Measurements from ENCODE around the gene TIMM23. TPM values are rescaled to one million over a fixed set of nuclear protein-coding genes. Genes with fewer than 3 reads are reported as not detected.

TIMM23 gene
- polyA plus RNA-seq, 3 donors: 17.2 to 72.1 (median 71.2) TPM

DNA sequence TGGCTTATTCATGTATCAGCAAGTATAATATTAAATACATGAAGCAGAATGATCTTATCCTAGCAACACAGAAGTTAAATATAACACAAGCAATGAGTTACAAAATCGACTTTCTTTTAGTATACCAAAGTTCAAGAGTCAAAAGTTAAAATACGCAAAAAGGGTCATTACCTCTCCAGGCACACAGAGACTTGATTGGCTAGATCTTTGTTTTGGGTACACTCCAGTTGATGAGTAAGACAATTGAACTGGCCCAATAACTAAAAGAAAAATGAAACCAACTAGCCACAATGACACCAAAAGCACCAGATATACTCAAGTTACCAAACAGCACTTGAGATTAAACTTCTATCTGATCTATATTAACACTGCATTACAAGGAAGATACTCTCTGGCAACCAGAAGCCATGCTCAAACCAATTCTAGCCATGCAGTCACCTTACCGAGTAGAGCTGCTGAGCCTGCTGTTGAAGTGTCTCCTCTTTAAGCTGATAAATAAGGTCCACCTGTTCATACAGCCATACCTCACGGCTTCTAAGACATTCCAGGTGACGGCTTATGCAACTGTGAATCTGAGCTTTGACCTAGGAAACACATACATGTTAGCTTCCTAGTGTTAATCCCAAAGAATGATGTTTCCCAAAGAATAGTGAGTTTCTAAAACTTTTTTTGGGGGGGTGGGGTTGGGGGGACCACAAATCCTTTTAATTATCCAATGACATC lies 42.6 kb downstream of the TIMM23 start:
- Mint-ChIP-seq H3K27ac (peak overlapping the region in 5 of 7 donors; percentile 5 to 50 (median 35)), H3K9me3 (no peaks in the 10 kb centered on the region), H3K4me3 (no peak overlapping the region), H3K4me1 (peaks cover 54% of the 10 kb centered on the region), H3K36me3 (peaks cover 68 to 74% of the 10 kb centered on the region in 2 donors), H3K27me3 (ENCODE audit: low read depth in 3 of 3) (no peaks in the 10 kb centered on the region)
- WGBS (ENCODE audit: insufficient coverage): no CpG with 5 or more reads among the region's 5 CpGs
- H3K36me3 ChIP-seq (replicated peaks in 1 of 2; ENCODE audit: control insufficient read depth in 1 of 2, insufficient read depth in 2 of 2, low read length in 2 of 2): peaks cover 67 to 75% of the 10 kb centered on the region in 2 donors
- intact Hi-C loops (cut with micrococcal nuclease): no loop called here
- no peak overlapping the region for H3K4me2 ChIP-seq (replicated peaks; ENCODE audit: extremely low read depth, low read length, poor library complexity, severe bottlenecking)
- no peaks in the 10 kb centered on the region for H3K27me3 ChIP-seq (ENCODE audit: control insufficient read depth in 2 of 2, insufficient read depth in 2 of 2, low read length in 2 of 2)
- H3K79me2 ChIP-seq (ENCODE audit: insufficient read depth, low read length): peaks cover 96% of the 10 kb centered on the region
- TF ChIP-seq CTCF (IDR thresholded peaks at IDR 0.05): no peak
- H2AFZ ChIP-seq (ENCODE audit: insufficient read depth, low read depth, low read length, poor library complexity, severe bottlenecking): no peak overlapping the region
- H3K9me3 ChIP-seq (replicated peaks in 1 of 2; ENCODE audit: control insufficient read depth in 1 of 2, insufficient read depth in 1 of 2, low read length in 2 of 2): no peaks in the 10 kb centered on the region
- H3K9ac ChIP-seq (ENCODE audit: insufficient read depth, low read length, poor library complexity, severe bottlenecking): no peak overlapping the region
- DNase-seq: no peak
- peak overlapping the region in 1 of 2 donors; percentile 55 for H3K27ac ChIP-seq (ENCODE audit: low read depth in 1 of 2, low read length in 2 of 2)
- H3K4me3 ChIP-seq (replicated peaks in 1 of 3; ENCODE audit: low read depth in 2 of 3, low read length in 3 of 3): no peak overlapping the region
- peaks cover 38 to 49% of the 10 kb centered on the region in 2 donors for H3K4me1 ChIP-seq (ENCODE audit: control insufficient read depth in 1 of 2, insufficient read depth in 2 of 2, low read length in 2 of 2)
- peaks cover 98% of the 10 kb centered on the region for H4K20me1 ChIP-seq (ENCODE audit: insufficient read depth, low read length)

- Histone ChIP-seq H3K36me3 (replicated peaks in 1 of 2; ENCODE audit: control insufficient read depth in 1 of 2, insufficient read depth in 2 of 2, low read length in 2 of 2) (peaks cover 54 to 61% of the 10 kb centered on the region in 2 donors), H3K79me2 (ENCODE audit: insufficient read depth, low read length) (peaks cover 98% of the 10 kb centered on the region), H3K9me3 (replicated peaks in 1 of 2; ENCODE audit: control insufficient read depth in 1 of 2, insufficient read depth in 1 of 2, low read length in 2 of 2) (no peaks in the 10 kb centered on the region), H3K4me3 (replicated peaks in 1 of 3; ENCODE audit: low read depth in 2 of 3, low read length in 3 of 3) (no peak overlapping the region), H3K27me3 (ENCODE audit: control insufficient read depth in 2 of 2, insufficient read depth in 2 of 2, low read length in 2 of 2) (no peaks in the 10 kb centered on the region), H3K4me2 (replicated peaks; ENCODE audit: extremely low read depth, low read length, poor library complexity, severe bottlenecking) (no peak overlapping the region), H2AFZ (ENCODE audit: insufficient read depth, low read depth, low read length, poor library complexity, severe bottlenecking) (no peak overlapping the region), H3K9ac (ENCODE audit: insufficient read depth, low read length, poor library complexity, severe bottlenecking) (no peak overlapping the region), H3K4me1 (ENCODE audit: control insufficient read depth in 1 of 2, insufficient read depth in 2 of 2, low read length in 2 of 2) (peaks cover 39 to 49% of the 10 kb centered on the region in 2 donors), H3K27ac (ENCODE audit: low read depth in 1 of 2, low read length in 2 of 2) (peak overlapping the region in 1 of 2 donors; percentile 55), H4K20me1 (ENCODE audit: insufficient read depth, low read length) (peaks cover 91% of the 10 kb centered on the region)
- H3K27ac Mint-ChIP-seq: peak overlapping the region in 4 of 7 donors; percentile 16 to 96 (median 43)
- TF ChIP-seq CTCF (IDR thresholded peaks at IDR 0.05): no peak
- H3K27me3 Mint-ChIP-seq (ENCODE audit: low read depth in 3 of 3): no peaks in the 10 kb centered on the region
- H3K4me1 Mint-ChIP-seq: peaks cover 51% of the 10 kb centered on the region
- no peak for DNase-seq
- peaks cover 58 to 62% of the 10 kb centered on the region in 2 donors for H3K36me3 Mint-ChIP-seq
- 97% methylated on average over 4 of the region's 5 CpGs for WGBS (ENCODE audit: insufficient coverage)
- H3K4me3 Mint-ChIP-seq: no peak overlapping the region
- intact Hi-C loops (cut with micrococcal nuclease): no loop called here
- H3K9me3 Mint-ChIP-seq: no peaks in the 10 kb centered on the region
Observed at GRCh38 chr10:46016190-46016589, 43.9 kb downstream of the TIMM23 start.

Data from CD14-positive monocyte (primary cell).